Activated CD4-positive, alpha-beta T cell treated with anti-CD3 and anti-CD28 coated beads, Interleukin-2, amount 50 U/mL, for 24 hours (primary cell): ENCODE results near the gene PRRC2B.
"Not testable (repeated sequence)": the region's sequence is repeated elsewhere in the genome, so short reads cannot be mapped to it uniquely, and the experiment has no call there.

ENCODE experiments used
- DNase-seq, 2 donors: peaks; one replicate each; pipeline ENCODE4 v3.0.0-alpha.2; 2020; ENCODE audit warnings: low read depth in 1 of 2, low spot score in 1 of 2

PRRC2B gene

DNA sequence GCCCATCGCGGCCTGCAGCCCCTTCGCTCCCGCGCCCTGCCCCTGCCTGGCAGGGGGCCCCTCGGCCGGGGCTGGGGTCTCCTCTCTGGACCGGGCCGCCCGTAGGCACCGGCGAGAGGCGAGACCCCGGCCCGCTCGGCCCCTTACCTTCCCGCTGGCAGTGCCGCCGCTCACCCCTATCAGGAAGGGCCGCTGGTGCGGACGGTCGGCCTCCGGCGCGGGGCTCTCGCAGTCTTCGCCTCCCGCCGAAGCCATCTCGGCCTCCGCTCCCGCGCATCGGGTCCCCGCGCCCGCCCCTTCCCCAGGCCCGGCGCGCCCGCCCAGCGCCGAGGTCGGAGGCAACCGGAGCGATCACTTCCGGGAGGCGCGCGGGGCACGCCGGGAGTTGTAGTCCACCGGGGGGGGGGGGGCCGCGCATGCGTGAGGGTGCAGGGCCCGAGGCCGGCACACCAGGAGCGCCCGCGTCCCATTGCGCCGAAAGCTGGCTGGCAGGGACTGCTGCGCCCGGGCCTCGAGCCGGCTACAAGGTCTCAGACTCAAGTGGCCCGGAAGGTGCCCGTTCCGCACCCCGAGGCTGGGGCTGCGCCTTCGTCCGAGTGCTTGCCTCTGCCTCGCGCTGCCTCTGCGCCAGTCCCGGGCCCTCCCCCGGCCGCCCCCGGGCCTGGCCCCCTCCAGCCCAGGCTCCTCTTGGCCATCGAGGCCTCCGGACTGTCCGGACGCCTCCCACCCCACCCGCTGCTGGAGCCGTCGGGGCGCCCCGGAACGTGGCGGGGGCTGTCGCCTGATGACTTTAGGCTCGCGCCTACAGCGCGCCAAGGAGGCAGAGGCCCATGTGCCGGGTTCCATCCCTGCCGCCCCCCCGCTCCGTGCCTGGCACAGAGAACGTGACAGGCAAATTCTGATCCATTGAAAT, 137.3 kb downstream of the PRRC2B start, which contains the start of gene UCK1:
UCK1 (minus strand) TSS at position 344 of the 913 bp plus-strand sequence; CDS start at position 255, 89 bp downstream.
- peak; percentile 49 to 62 for DNase-seq

DNA sequence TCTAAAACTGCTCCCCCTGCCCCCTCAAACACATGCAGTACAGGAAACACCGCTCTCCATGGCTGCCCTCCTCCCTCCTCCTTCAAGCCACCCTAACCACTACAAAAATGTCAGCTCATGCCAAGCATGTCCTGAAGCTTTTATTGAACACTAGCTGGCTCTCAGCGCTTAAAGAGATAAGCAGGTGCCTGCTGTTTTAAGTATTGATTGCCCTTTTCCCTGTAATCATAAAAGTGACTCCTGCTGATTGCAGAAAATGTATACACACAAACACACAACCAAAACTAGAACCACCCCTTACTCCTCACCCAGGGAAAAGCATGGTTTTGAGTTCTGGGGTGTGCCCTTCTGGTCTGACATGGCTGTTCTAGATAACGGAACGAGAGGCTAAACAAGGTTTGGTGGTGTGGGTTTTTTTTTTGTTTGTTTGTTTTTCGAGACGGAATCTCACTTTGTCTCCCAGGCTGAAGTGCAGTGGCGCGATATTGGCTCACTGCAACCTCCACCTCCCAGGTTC, 140.9 kb downstream of the PRRC2B start:
- DNase-seq, result no peak

DNA sequence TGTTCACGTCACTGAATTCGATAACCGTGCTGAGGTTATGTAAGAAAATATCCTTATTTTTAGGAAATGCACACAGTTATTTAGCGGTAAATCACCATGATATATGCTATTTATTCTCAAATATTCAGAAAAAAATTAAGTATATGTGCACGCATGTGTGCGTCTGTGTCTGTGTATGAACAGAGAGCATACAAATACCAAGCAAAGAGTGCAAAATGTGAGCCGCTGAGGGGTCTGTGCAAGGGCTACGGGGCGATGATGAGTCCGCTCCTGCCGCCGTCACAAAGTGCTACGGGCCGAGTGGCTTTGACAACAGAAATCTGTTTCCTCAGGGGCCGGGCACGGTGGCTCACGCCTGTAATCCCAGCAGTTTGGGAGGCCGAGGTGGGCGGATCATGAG, 144.1 kb downstream of the PRRC2B start:
- no peak for DNase-seq

DNA sequence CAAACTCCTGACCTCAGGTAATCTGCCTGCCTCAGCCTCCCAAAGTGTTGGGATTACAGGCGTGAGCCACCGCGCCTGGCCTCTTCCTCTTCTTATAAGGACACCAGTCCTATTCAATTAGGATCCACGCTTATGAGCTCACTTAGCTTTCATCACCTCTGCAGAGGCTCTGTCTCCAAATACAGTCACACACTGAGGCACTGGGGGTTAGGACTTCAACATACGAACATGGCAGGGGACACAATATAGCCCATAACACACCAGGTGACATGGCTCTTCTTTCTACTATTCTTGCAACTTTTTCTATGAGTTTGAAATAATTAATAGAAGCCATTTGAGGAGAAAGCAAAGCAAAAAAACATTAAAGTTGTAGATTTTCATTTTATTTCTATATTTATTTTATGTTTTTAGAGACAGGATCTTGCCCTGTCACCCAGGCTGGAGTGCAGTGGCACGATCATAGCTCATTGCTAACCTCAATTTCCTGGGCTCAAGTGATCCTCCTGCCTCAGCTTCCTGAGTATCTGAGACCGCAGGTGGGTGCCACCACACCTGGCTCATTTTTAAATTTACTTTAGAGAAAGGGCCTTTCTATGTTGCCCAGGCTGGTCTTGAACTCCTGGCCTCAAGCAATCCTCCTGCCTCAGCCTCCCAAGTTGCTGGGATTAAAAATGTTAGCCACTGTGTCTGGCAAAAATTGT, 145.5 kb downstream of the PRRC2B start:
- DNase-seq, result no peak

DNA sequence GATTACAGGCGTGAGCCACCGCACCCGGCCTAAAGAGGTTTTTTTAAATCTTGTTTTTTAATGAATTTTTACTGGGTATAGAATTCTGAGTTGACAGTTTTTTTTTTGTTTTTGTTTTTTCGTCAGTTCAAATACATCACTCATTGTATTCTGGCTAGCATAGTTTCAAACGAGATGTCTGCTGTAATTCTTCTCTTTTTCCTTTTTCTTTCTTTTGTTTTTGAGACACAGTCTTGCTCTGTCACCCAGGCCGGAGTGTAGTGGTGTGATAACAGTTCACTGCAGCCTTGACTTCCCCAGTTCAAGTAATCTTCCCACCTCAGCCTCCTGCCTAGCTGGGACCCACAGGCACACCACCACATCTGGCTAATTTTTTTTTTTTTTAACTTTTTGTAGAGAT, 149.3 kb downstream of the PRRC2B start:
- DNase-seq, result no peak

DNA sequence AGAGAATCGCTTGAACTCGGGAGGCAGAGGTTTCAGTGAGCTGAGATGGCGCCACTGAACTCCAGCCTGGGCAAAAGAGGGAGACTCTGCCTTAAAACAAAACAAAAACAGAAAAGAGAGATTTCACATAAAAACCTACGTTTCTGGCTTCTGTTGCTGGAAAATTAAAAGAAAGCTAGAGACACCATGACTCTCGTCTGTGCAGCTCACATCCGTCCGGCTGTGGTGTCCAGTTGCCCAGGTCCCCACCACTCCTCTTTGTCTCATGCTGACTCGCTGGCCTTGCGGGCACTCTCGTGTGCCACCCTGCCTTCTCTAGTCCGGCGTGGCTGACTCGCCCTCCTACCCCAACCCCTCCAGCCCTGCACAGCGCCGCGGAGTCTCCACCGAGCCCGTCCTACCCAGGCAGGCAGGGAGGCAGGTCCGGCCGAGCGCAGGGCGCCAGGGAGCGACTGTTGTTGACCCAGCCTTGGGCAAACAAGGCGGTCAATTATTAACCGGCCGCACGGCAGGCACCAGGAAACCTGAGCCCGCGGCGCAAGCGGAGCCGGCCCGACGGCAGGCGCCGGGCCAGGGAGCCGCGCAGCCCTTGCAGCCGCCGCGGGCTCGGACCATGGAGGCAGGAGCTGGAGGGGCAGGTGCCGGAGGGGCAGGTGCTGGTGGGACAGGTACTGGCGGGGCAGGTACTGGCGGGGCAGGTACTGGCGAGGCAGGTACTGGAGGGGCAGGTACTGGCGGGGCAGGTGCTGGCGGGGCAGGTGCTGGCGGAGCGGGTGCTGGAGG, 151.3 kb downstream of the PRRC2B start, which contains the start of gene PRRT1B:
PRRT1B (plus strand) TSS at position 521 of the 783 bp plus-strand sequence; CDS start at position 614, 93 bp downstream.
- DNase-seq, result no peak

DNA sequence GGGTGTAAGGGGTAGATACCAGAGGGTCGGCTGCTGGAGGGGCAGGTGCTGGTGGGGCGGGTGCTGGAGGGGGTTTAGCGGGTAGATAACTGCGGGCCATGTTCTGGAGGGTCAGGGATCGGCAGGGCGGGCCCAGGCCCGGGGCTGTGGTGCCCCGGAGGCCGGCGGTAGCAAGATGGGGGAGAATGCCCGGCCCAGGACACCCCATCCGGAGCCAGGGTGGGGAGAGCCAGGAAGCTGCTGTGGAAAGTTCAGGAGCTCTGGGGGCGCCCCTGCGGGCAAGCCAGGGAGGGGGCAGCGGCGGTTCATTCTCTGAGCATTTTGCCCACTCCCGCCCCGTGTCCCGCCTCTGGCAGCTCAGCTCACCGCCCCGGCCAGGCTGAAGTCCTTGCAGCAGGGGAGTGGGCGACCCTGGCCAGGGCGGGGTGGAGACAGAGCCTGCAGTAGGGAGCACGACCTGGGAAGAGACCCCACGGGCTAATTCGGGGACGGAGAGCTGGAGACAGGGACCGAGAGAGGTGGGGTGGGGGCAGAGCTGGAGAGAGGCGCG, 152.0 kb downstream of the PRRC2B start:
- no peak for DNase-seq

DNA sequence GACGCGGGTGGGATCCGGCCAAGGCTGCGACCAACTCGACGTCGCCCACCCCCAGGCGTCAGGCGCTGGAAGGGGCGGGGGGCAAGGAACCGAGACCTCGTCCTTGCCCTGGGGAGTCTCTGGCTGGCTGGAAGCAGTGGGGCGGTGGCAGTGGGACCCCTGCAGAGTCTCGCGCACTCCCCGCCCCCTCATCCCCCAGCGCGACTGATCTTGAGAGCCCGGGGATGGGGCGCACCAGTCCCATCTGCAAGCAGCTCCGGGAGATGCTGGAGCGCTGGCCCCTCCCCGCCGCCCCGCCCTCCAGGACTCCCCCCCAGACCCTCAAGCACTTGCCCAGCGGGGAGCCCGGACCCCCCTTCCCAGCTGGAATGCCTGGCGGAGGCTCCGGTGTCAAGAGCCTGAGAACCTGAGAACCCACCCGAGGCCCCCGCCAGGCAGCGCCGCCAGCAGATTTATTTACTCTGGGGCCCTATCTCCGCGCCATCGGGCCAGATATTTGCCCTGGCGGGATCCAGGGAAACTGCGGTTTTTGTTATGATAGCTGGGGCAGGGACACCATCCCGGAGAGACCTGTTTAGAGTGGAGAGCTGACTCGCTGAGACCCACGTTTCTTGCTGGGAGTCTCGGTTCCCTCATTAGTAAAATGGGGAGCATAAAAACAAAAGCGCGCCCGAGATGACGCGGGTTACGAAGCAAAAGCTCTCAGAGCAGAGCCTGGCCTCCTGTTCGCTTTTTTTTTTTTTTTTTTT, 152.6 kb downstream of the PRRC2B start:
- no peak for DNase-seq

DNA sequence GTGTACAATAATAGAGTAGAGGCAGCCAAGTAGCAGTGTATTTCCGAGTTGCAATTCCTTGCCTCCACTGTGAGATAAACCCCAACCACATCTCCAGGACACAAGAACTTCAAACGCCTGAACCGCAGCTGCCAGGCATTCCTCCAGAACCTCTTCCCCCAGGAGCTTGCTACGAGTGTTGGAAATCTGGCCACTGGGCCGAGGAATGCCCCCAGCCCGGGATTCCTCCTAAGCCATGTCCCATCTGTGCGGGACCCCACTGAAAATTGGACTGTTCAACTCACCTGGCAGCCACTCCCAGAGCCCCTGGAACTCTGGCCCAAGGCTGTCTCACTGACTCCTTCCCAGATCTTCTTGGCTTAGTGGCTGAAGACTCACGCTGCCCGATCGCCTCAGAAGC, 155.3 kb downstream of the PRRC2B start:
- DNase-seq, result not testable (repeated sequence)
